Suprapubic skin (tissue), 4 donors: Measurements from ENCODE around the gene UBE2E2. TPM values are rescaled to one million over a fixed set of nuclear protein-coding genes. Genes with fewer than 3 reads are reported as not detected.

ENCODE experiments used
- DNase-seq, 2 donors: peaks; one replicate each; pipeline ENCODE4 v3.0.0-alpha.2; 2019; ENCODE audit warnings: low spot score in 2 of 2
- H3K27ac ChIP-seq: fragments of 200-600 bp; sonication (generic); one replicate; pipeline ENCODE4 v1.5.1; 2019
- H3K27me3 ChIP-seq: fragments of 200-600 bp; sonication (generic); one replicate; pipeline ENCODE4 v1.5.1; 2019
- H3K36me3 ChIP-seq: fragments of 200-600 bp; sonication (generic); one replicate; pipeline ENCODE4 v1.5.1; 2019
- H3K4me1 ChIP-seq: fragments of 200-600 bp; sonication (generic); one replicate; pipeline ENCODE4 v1.5.1; 2019
- H3K4me3 ChIP-seq: fragments of 200-600 bp; sonication (generic); one replicate; pipeline ENCODE4 v1.5.1; 2019; ENCODE audit warnings: mild to moderate bottlenecking
- H3K9me3 ChIP-seq: fragments of 200-600 bp; sonication (generic); one replicate; pipeline ENCODE4 v1.5.1; 2019
- EP300 ChIP-seq: sonication (generic); formaldehyde crosslinking; IDR thresholded peaks from one replicate; pipeline ENCODE4 v1.6.1; 2017; ENCODE audit warnings: antibody characterized with exemption
- POLR2A ChIP-seq, 2 donors: fragments of 450-650 bp; IDR thresholded peaks; one replicate each; pipeline ENCODE4 v1.6.1; 2017; ENCODE audit warnings: antibody characterized with exemption in 2 of 2, mild to moderate bottlenecking in 2 of 2, moderate library complexity in 2 of 2
- POLR2AphosphoS5 ChIP-seq, 3 donors: sonication (generic); formaldehyde crosslinking; IDR thresholded peaks; one replicate each; pipeline ENCODE4 v1.6.1; 2017; ENCODE audit warnings: antibody characterized with exemption in 3 of 3
- WGBS: methylation state at CpG from one replicate; pipeline ENCODE4 v1.1.5; 2018; 5-methylcytosine and 5-hydroxymethylcytosine counted together
- total RNA-seq, 4 donors: library from RNA; depleted of rRNA; stranded (reverse); fragments of >200 nt; gene quantifications; one replicate each; pipeline ENCODE4 v1.1.0, GENCODE V29; 2016
- TF ChIP-seq, protein P1 (sequence below), 2 donors: fragments of 200-600 bp in 1 of 2; fragments of 450-650 bp in 1 of 2; sonication (generic) in 1 of 2; IDR thresholded peaks; one replicate each; pipeline ENCODE4 v1.5.1; 2016 to 2019; ENCODE audit warnings: antibody characterized with exemption in 2 of 2, mild to moderate bottlenecking in 1 of 2, moderate library complexity in 1 of 2

UBE2E2 gene
- total RNA-seq, 4 donors from 2014 or later: 30.2 to 65.4 (median 34.8) TPM

DNA sequence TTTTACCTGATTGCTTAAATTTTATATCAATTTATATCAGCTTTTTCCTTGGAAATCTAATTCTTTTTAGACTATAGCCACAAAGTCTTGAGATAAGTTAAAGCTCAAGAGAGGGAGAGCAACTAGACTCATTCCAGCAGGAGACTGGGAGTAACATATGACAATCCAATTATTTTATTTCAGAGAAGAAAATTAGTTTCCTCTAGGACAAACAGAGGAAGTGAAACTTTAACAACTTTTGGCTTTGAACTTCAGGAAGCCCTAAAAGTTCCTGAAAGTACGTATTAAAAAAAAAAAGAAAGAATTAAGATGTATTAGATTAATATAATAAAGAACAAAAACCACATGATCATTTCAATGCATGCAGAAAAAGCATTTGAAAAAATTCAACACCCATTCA, 13.9 kb upstream of the UBE2E2 start:
- TF ChIP-seq EP300: no peak
- TF ChIP-seq, protein P1, sequence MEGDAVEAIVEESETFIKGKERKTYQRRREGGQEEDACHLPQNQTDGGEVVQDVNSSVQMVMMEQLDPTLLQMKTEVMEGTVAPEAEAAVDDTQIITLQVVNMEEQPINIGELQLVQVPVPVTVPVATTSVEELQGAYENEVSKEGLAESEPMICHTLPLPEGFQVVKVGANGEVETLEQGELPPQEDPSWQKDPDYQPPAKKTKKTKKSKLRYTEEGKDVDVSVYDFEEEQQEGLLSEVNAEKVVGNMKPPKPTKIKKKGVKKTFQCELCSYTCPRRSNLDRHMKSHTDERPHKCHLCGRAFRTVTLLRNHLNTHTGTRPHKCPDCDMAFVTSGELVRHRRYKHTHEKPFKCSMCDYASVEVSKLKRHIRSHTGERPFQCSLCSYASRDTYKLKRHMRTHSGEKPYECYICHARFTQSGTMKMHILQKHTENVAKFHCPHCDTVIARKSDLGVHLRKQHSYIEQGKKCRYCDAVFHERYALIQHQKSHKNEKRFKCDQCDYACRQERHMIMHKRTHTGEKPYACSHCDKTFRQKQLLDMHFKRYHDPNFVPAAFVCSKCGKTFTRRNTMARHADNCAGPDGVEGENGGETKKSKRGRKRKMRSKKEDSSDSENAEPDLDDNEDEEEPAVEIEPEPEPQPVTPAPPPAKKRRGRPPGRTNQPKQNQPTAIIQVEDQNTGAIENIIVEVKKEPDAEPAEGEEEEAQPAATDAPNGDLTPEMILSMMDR (IDR thresholded peaks at IDR 0.05): no peak
- no peak for TF ChIP-seq POLR2AphosphoS5 (IDR thresholded peaks at IDR 0.05)
- no peak for TF ChIP-seq POLR2A (IDR thresholded peaks at IDR 0.05)
- Histone ChIP-seq H3K36me3 (no peaks in the 10 kb centered on the region), H3K4me3 (no peak overlapping the region), H3K9me3 (no peaks in the 10 kb centered on the region), H3K27ac (no peak overlapping the region), H3K4me1 (no peaks in the 10 kb centered on the region), H3K27me3 (no peaks in the 10 kb centered on the region)
- WGBS: 36% methylated on average over 1 of the region's 1 CpG
- DNase-seq: no peak

DNA sequence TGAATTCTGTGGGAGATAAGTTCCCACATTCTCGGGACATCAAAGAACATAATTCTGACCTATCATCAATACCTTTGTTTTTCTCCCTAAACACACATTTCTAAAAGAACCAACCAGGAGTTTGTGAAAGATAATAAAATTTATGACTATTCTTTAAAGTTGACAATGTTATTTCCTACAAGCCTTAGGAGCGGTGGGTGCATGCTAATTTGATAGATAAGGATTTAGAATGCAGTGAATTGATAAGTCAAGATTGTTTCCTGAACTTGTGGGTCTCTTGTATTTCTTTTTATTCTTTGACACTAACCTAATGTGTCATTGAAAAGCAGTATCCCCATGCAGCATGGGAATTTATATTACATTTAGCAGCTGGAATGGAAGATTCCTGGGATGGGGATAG, 10.3 kb upstream of the UBE2E2 start:
- 74% methylated on average over 2 of the region's 2 CpGs for WGBS
- TF ChIP-seq POLR2A (IDR thresholded peaks at IDR 0.05) (no peak), EP300 (no peak), POLR2AphosphoS5 (IDR thresholded peaks at IDR 0.05) (no peak)
- TF ChIP-seq, protein P1 (IDR thresholded peaks at IDR 0.05): no peak
- H3K4me3 ChIP-seq: no peak overlapping the region
- no peaks in the 10 kb centered on the region for H3K4me1 ChIP-seq
- H3K36me3 ChIP-seq: no peaks in the 10 kb centered on the region
- no peak for DNase-seq
- H3K27me3 ChIP-seq: no peaks in the 10 kb centered on the region
- no peaks in the 10 kb centered on the region for H3K9me3 ChIP-seq
- H3K27ac ChIP-seq: no peak overlapping the region

DNA sequence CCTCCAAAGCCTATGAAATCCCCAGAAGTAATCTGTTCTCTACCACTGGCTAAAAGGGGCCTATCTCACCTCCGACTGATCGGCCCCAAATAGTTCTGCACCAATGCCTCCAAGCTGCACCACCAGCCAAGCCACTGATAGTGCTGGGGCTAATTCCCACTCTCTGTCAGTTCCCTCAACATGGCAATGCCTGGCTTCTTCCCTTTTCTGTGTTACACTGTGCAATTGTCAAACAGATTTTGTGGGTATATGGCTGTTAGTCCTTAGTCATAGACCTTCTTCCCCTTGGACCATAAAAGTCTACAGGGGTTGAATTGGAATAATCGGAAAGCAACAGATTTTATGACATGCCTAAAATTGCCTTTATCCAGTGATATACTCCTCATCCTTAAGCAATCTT, 9.3 kb upstream of the UBE2E2 start:
- H3K9me3 ChIP-seq: no peaks in the 10 kb centered on the region
- H3K27ac ChIP-seq: no peak overlapping the region
- no peaks in the 10 kb centered on the region for H3K4me1 ChIP-seq
- 91% methylated on average over 3 of the region's 3 CpGs for WGBS
- H3K36me3 ChIP-seq: no peaks in the 10 kb centered on the region
- H3K4me3 ChIP-seq: no peak overlapping the region
- TF ChIP-seq POLR2AphosphoS5 (IDR thresholded peaks at IDR 0.05) (no peak), EP300 (no peak), POLR2A (IDR thresholded peaks at IDR 0.05) (no peak)
- TF ChIP-seq, protein P1 (IDR thresholded peaks at IDR 0.05): no peak
- no peaks in the 10 kb centered on the region for H3K27me3 ChIP-seq
- no peak for DNase-seq

DNA sequence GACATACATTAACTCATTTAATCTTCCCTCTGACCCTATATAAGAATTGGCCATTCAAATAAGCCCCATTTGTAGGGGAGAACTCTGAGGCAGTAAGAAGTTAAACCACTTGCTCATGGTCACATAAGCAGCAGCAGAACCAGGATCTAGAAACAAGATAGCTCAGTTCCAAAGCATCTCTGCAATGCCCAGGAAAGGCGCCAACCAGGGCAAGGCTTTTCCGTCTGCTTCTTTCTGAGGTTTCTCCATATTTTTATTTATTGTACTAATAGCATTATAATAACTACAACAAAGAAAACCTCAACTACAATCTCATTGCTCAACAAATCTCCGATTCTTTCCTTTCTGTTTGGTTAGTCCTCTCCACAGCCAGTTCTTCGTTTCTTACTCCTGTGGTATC, 4.3 kb upstream of the UBE2E2 start:
- no peak for TF ChIP-seq EP300
- no peak for TF ChIP-seq POLR2AphosphoS5 (IDR thresholded peaks at IDR 0.05)
- no peak for TF ChIP-seq POLR2A (IDR thresholded peaks at IDR 0.05)
- TF ChIP-seq, protein P1 (IDR thresholded peaks at IDR 0.05): no peak
- H3K27me3 ChIP-seq: no peaks in the 10 kb centered on the region
- H3K27ac ChIP-seq: no peak overlapping the region
- no peak for DNase-seq
- no peaks in the 10 kb centered on the region for H3K36me3 ChIP-seq
- 72% methylated on average over 4 of the region's 4 CpGs for WGBS
- H3K4me1 ChIP-seq: peaks cover 8% of the 10 kb centered on the region
- H3K9me3 ChIP-seq: no peaks in the 10 kb centered on the region
- no peak overlapping the region for H3K4me3 ChIP-seq

DNA sequence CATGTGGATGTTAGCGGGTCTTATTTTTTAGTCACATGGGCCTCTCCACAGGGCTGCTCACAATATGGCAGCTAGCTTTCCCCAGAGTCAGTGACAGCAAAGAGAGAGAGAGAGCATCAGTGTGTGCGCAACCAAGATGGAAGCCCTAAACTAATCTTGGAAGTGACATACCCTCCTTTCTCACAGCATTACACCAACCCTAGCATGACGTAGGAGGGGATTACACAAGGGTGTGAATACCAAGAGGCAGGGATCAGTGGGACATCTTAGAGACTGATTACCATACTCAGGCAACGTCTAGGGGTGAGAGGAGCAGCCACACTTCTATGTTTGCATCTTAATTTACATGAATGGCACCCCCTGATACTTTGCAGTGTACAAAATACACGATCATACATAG, 3.5 kb upstream of the UBE2E2 start:
- no peaks in the 10 kb centered on the region for H3K36me3 ChIP-seq
- H3K27ac ChIP-seq: no peak overlapping the region
- H3K4me3 ChIP-seq: no peak overlapping the region
- 79% methylated on average over 5 of the region's 5 CpGs for WGBS
- no peak for TF ChIP-seq POLR2AphosphoS5 (IDR thresholded peaks at IDR 0.05)
- H3K4me1 ChIP-seq: peaks cover 16% of the 10 kb centered on the region
- no peaks in the 10 kb centered on the region for H3K27me3 ChIP-seq
- no peaks in the 10 kb centered on the region for H3K9me3 ChIP-seq
- DNase-seq: no peak

DNA sequence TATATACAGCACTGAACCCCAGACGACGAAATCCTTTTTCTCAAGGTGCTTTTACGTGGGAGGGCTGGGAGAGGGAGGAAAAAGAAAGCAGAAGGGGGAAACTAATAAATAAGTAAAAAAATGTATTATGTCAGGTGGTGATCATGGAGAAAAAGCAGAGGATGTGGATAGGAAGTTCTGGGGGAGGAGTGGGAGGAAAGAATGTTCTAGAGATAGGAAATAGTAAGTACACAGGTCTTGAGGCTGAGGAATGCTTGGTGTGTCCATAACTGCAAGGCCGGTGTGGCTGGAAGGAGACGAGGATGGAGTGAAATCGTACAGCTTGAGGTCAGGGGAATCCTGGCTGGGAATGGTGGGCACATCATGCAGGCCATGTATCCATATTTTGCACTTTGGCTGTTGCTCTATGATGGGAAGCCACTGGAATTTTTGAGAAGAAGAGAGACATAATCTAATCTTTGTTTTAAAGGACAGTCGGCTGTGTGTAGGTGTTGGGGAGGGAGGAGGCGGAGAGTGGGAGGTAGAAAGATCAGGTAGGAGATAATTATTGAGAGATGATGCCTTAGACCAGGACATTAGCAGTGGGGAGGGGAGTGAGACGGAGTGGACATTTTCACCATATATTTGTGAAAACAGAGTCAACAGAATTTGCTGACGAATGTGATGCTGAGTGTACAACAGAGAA, 1.8 kb upstream of the UBE2E2 start:
- no peak for DNase-seq
- Histone ChIP-seq H3K27ac (no peak overlapping the region), H3K9me3 (no peaks in the 10 kb centered on the region), H3K4me1 (peaks cover 20% of the 10 kb centered on the region), H3K4me3 (no peak overlapping the region), H3K27me3 (no peaks in the 10 kb centered on the region), H3K36me3 (no peaks in the 10 kb centered on the region)
- WGBS: 83% methylated on average over 10 of the region's 10 CpGs
- TF ChIP-seq POLR2AphosphoS5 (IDR thresholded peaks at IDR 0.05) (no peak), POLR2A (IDR thresholded peaks at IDR 0.05) (no peak), EP300 (no peak)
- TF ChIP-seq, protein P1 (IDR thresholded peaks at IDR 0.05): no peak
